Kidney tubule cell (primary cell): Measurements from ENCODE around the gene HLA-DRB1.
A peak's percentile ranks its signal among the peaks of the same experiment; 100 is the strongest.
"Not testable (repeated sequence)": the region's sequence is repeated elsewhere in the genome, so short reads cannot be mapped to it uniquely, and the experiment has no call there.

Experiments used
- DNase-seq: peaks from one replicate; pipeline ENCODE4 v3.0.0-alpha.2; 2018; ENCODE audit warnings: low spot score

Gene HLA-DRB1

DNA sequence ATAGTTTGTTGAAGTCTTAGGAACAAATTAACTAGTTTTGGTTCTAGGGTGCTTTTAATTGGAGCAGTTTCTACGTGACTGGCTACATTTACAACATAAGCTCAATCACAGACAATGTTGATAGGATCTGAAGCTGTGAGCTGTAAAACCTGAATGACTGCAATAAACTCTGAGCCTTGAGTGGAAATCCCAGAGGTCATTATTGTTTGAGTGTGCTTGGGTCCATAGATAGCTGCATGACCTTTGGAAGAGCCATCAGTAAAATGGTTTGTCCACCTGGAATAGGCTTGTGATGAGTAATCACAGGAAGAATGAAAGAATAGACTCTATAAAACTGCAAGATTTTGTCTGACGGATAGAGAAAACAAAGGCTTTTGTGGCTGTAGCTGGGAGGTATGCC lies 26.7 kb downstream of the HLA-DRB1 start:
- DNase-seq: no peak

DNA sequence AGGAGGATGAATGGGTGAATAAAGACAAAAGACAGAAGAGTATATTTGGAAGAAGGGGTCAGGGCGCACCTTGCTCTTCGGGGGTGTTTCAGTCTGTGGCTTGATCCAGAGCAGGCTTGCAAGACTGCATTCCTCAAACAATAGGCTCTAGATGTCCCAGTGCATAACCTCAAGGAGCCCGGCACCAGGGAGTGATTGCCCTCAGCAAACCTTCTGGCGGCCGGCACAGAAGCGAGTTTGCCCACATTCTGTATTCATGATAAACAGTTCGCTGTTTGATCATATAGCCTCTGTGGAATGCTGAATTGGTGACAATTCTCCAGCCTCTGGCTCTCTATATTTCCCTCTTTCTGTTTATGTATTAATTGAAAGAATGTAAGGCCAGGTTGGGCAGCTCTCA lies 29.9 kb downstream of the HLA-DRB1 start:
- DNase-seq: no peak

DNA sequence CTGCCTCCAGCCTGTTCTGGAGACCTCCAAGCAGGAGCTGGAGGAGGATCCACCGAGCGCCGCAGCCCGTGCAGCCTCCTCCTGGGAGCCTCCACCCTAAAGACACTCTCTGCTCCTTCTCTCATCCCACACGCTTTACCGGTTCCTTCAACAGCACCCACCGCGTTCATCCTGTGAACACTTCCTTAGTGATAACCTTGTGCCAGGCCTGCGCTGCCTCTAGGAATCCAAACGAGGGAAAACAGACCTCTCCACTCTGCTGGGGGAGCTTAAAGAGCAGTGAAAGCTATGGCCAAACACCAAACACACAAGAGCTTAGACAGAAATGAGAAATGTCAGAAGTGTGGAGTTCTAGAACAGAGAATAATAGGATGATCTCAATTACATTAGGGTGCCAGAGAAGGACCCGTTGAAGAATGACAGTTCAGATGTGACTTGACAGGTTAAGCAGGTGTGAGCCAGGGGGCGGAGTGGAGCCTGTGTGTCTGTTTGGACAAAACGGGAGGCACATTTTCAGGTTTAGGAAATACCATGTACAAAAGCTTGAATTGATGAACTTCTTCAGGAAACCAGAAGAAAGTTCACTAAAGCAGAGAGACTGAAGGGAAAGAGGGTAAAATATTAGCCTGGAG lies 31.1 kb downstream of the HLA-DRB1 start:
- DNase-seq: no peak

DNA sequence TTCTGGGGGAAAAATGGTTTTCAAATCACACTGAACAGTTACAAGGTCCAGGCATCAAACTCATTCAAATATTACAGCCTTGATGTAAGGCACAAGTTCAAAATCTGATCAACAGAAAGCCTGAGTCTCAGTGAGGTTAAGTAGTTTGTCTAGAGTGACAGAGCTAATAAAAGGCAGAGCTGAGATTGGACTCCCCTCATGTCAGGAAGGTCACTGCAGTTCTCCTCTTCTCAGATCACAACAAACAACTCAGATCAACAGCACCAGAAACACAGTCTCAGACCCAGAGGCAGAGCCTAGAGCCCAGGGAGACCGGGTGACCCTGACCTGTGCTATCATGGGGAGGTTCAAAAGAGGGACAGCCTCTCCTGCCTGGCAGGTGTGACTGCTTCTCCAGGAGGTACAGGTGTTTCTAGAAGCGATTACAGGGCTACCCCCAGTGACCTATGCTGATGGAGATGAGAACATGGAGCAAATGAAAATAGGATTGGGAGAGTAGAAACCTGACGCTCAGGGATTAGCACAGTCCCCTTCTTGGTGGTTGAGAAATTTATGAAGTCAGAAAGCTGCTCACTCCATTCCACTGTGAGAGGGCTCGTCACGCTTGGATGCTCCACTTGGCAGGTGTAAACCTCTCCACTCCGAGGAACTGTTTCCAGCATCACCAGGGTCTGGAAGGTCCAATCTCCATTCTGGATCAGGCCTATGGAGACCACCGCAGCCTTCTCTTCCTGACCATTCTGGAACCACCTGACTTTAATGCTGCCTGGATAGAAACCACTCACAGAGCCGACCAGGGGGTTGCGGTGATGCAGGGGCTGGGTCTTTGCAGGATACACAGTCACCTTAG lies 35.3 kb downstream of the HLA-DRB1 start:
- no peak for DNase-seq

DNA sequence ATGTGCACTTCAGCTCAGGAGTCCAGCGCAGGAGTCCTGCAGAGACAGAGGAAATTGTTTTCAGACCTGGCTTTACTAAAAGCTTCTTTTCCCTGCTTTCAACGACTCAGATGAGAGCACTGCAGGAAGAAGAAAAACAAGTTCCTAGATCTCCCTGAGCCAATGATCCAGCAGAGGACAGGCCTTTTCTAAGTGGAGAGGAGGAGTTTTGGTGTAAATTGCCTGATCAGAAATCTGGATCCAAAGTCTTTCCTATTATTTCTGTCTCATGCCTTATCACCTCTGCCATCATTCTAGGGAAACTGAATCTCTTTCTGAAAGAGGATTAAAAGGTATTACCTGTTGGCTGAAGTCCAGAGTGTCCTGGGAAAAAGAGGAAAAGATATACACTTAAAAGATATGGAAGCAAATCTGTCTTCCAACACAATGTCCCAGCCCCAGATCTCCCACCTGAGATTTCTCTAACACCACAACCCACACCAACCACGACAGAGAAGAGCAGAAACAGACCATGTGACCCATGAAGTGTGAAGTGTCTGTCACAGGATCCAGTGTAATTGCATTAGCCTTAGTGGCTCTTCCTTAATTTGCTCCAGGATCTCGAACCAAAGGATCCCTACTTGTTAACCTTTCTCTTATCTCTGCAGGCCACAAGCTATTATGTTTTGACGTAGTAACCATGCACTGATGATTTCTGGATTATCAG lies 36.5 kb downstream of the HLA-DRB1 start:
- DNase-seq: no peak

DNA sequence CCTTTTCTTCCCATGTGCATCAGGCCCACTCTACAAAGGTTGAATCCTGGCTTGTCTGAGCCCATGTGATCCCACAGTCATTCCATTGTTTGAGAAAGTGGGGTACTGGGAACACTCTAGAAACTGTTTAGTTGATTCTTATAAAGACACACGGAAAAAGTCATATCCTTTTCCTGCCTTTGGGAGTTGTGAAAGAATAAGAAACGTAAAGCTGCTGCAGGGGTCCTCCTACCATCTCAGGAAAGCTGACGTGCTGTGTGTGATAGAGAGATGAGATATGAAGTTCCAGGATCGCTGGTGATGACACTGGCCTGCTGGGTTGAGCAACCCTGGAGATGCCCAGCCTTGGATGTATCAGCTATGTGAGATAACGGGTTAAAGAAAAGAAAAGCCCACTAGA lies 38.2 kb downstream of the HLA-DRB1 start:
- DNase-seq: no peak

DNA sequence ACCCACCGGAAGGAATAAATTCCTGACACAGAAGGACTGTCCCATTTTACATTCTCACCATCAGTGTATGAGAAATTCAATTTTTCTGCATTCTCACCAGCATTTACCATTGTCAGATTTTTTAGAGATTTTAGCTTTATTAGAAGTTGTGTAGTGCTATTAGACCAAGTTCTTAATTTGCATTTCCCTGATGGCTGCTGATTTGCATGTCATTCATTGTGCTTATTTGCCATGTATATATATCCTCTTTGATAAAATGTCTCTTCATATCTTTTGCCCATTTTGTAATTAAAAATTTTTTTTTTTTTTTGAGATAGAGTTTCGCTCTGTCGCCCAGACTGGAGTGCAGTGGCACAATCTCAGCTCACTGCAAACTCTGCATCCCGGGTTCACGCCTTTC lies 49.8 kb downstream of the HLA-DRB1 start:
- peak; percentile 0 for DNase-seq

DNA sequence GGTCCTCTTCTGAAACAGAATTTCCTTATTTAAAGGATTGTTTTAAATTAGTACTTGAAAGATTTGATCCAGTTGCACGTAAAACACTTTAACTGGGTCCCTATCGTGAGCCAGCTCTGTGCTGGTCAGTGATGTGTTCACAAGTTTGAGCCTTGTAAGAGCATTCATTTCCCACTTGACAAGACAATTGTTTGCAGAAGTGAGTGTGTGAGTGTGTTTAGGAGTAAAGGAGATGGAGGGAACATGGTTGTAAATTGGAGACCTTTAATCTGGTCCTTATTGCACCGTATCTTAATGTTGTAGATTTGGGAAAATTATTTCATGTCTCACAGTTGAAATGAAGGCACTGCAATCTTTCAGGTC lies 59.2 kb downstream of the HLA-DRB1 start:
- not testable (repeated sequence) for DNase-seq

DNA sequence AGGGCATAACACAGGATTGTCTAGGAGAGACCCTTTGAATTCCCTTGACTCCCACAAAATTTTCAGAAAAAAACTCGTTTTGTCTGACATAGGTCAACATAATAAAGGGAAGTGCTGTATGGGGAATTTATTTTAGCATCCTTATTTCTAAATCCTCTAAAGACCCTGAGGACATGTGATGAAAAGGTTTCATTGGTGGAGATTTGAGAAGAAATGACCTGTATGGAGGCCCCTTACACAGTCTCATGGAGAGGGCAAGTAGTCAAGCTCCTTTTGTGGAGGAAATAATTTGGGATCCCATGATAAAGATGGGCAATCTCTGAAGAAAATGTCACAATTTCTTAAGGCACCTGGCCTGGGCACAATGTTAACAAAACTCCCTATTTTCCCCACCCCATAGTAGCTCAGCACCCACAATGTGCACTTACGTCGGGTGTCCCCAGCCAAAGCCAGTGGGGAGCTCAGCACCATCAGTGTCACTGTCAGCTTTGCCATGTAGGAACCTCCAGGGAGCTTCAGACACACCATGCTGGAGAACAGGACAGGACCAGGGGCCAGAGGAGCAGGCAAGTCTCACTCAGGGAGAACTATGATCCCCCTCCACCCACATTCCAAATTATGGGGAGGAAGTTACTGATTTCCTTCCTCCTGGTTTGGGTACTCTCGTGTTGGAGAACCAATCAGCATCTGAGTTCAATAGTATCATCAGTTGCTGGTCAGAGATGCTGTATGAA lies 59.8 kb downstream of the HLA-DRB1 start, which contains the start of gene HLA-DRB5:
Gene HLA-DRB5, minus strand, starts transcription at position 591 of the 734 bp plus-strand sequence. Its CDS starts 63 bp downstream, at position 528.
- no peak for DNase-seq
